Measurements from ENCODE around the gene NFATC2.

DNA sequence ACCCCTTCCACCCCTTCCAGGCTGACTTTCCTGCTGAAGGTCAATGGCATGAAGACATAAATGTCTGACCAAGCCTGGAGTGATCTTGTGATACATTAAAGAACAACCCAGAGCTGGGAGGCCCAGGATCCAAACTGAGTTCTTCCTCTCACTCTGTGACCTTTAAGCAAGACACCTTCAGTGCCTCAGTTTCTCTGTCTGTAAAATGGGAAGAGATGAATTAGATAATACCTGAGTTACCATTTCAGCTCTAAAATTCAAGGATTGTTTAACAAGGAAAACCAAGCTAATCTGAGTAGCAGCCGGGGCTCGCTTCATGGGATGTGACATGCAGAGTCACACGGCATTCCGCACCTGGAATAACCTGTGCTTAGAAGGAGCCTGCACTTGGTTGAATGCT, 7.0 kb upstream of the NFATC2 start:
- TF ChIP-seq, protein P1, sequence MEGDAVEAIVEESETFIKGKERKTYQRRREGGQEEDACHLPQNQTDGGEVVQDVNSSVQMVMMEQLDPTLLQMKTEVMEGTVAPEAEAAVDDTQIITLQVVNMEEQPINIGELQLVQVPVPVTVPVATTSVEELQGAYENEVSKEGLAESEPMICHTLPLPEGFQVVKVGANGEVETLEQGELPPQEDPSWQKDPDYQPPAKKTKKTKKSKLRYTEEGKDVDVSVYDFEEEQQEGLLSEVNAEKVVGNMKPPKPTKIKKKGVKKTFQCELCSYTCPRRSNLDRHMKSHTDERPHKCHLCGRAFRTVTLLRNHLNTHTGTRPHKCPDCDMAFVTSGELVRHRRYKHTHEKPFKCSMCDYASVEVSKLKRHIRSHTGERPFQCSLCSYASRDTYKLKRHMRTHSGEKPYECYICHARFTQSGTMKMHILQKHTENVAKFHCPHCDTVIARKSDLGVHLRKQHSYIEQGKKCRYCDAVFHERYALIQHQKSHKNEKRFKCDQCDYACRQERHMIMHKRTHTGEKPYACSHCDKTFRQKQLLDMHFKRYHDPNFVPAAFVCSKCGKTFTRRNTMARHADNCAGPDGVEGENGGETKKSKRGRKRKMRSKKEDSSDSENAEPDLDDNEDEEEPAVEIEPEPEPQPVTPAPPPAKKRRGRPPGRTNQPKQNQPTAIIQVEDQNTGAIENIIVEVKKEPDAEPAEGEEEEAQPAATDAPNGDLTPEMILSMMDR (IDR thresholded peaks at IDR 0.05): no peak
- TF ChIP-seq POLR2AphosphoS5 (IDR thresholded peaks at IDR 0.05): no peak
